HG03457 (cell line): ENCODE data around the gene SHFL.

ENCODE experiments used
- ATAC-seq: cut with Tn5 transposase; IDR thresholded peaks from one replicate; pipeline ENCODE4 v1.9.1; 2021; ENCODE audit warnings: moderate number of reproducible peaks; ENCODE audit not compliant: unreplicated experiment

SHFL gene

GRCh38 chr19:10087296-10088061 lies 1.4 kb downstream of the SHFL start:
- no peak for ATAC-seq

DNA sequence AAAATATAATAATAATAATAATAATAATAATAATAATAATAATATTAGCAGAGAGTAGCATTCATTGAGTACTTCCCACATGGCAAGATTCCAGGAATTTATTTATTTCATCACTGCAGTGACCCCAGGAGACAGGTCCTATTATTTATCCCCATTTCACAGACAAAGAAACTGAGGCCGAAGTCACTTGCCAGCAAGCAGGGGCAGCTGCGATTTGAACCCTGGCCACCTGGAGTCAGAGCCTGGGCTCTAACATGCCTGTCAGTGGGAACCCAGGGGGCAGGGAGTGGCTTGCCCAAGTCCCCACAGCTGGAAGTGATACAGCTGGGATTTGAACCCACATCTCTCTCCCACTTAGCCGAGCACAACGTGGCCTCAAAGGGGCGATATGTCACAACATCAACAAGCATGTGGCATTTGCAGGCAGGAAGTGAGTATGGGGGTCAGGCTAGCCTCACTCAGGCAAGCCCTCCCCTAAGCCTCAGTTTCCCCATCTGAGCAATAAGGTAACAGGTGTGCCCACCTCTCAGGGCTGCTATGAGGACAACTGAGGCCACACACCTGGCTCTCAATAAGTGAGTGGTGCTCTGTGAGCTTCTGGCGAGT lies 2.9 kb downstream of the SHFL start:
- no peak for ATAC-seq

- ATAC-seq = no peak
Observed at GRCh38 chr19:10089801-10090375, 3.8 kb downstream of the SHFL start.

DNA sequence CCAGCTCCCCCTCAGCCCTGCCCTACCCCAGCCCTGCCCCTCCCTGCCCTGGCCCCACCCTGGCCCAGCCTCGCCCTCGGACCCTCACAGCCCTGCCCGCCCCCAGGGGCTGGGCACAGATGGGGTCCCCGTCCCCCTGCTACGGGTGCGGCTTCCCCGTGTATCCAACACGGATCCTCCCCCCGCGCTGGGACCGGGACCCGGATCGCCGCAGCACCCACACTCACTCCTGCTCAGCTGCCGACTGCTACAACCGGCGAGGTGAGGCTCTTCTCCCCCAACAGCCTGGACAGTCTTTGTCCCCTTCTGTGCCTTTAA lies 5.2 kb downstream of the SHFL start:
- no peak for ATAC-seq

DNA sequence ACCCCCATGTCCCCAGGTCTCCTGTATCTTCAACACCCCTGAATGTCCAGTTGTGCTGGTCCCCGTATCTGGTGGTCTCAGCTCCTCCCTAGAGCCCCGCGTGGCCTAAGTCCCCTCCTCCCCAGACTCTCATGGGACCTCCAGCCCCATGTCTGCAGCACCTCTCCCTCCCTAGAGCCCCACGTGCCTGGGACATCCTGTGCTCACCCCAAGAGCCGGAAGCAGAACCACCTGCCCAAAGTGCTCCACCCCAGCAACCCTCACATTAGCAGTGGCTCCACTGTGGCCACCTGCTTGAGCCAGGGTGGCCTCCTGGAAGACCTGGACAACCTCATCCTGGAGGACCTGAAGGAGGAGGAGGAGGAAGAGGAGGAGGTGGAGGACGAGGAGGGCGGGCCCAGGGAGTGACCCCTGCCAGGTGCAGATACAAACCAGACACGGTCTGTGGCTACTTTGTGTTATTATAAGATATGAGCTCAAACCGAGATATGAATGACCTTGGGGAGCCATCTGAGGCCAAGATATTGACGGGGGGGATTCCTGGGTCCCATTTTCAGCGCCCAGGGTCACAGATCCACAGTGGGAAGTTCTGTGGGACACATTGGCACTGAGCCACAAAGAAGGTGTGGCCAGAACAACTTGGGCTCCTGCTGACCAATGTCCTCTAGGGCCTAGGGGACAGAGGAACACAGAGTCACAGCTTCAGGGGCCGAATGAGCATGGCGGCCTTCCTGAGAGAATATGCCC lies 6.0 kb downstream of the SHFL start:
- ATAC-seq = no peak

DNA sequence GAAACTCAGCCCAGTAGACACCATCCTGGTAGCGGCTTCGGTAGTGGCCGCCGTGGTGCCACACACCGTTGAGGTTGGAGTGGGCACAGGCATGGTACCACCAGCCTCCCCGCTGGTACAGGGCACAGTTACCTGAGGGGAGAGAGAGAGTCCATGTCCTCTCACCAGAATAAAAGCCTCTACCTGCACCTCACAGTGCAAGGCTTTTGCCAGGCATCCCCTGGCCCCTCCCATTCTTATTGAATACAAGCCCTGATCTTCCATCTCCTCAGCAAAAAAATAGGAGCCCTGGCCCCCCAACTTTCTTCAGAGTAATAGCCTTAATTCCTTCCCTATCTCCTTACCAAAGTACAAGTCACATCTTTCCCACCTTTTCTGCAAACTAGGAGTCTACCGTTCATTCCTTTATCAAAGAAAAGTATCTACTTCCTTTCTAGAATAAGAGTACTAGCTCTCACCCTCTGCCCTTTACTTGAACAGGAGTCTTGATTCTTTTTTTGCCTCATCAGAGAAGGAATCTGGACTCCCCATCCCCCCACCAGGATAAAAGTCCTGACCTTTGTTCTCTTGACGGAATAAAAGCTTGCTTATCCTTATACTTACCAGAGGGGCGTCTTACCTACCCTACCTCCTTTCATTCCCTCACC lies 6.7 kb downstream of the SHFL start:
- ATAC-seq = no peak

DNA sequence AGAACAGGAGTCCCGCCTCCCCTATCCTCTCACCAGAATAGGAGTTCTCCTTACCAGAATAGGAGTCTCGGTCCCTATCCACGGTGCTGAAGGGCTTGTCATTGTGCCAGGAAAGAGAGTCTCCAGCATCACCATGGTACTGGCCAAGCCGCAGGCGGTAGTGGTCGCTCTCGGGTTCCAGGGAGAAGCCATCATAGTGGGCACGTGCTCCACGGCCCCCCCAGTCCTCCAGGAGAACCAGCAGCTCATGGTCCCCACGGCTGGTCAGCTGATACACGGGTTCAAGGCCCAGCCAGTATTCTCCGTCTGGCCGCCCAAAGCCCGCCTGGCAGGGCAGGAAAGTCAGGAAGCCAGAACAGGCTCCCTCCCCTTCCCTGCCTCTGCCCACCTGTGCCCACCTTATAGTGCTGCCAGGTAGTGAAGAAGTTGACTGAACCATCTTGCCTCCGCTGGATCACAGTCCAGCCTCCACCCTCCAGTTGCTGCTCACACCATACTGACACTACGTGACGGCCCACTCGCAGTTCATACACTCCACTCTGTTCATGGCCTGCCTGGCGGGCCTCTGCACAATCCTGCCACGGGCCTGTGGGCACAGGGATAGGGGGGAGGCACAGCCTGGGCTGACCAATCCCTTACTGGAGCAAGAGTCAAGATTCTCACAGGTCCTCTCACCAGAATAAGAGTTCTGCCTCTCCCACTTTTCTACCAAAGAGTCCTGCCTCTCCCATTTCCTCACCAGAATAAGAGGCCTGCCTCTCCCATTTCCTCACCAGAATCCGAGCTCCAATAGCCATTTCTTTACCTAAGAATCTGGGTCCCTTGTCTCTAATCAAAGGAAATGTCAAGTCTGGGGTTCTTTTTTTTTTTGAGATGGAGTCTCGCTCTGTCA lies 7.4 kb downstream of the SHFL start:
- no peak for ATAC-seq

- ATAC-seq = no peak
Observed at GRCh38 chr19:10095622-10095947, 9.5 kb downstream of the SHFL start.

GRCh38 chr19:10095948-10096614 lies 10.0 kb downstream of the SHFL start:
- peak; percentile 39 for ATAC-seq

DNA sequence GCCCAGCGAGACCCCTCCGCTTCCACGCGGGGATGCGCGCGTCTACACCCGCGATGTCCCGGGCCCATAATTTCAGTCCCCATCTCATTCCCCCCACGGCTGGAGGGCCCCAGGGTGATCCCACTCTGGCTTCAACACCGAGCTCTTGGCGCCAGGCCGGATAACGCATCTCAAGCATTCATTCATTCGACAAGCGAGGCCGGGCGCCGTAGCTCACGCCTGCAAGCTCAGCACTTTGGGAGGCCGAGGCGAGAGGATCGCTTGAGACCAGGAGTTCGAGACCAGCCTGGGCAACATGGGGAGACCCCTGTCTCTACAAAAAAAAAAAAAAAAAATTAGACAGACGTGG lies 10.5 kb downstream of the SHFL start:
- ATAC-seq = no peak

- no peak for ATAC-seq
Observed at GRCh38 chr19:10100163-10100785, 14.2 kb downstream of the SHFL start.

- no peak for ATAC-seq
Observed at GRCh38 chr19:10102787-10103236, 16.7 kb downstream of the SHFL start.

DNA sequence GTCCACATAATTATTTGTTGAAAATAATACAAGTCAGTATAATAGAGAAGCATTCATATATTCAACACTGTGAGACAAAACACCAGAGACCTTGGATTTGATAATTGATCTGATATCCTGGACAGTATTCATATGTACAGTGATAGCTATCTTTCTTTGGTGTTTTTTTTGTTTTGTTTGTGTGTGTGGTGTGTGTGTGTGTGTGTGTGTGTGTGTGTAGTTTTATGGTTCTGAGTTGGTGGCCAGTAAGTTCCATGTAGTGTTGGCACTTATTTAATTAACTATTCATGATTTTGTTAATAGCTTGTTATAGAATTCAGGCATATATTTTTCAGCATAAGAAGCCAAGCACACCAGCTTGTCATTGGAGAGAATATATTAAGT lies 18.0 kb downstream of the SHFL start:
- no peak for ATAC-seq

DNA sequence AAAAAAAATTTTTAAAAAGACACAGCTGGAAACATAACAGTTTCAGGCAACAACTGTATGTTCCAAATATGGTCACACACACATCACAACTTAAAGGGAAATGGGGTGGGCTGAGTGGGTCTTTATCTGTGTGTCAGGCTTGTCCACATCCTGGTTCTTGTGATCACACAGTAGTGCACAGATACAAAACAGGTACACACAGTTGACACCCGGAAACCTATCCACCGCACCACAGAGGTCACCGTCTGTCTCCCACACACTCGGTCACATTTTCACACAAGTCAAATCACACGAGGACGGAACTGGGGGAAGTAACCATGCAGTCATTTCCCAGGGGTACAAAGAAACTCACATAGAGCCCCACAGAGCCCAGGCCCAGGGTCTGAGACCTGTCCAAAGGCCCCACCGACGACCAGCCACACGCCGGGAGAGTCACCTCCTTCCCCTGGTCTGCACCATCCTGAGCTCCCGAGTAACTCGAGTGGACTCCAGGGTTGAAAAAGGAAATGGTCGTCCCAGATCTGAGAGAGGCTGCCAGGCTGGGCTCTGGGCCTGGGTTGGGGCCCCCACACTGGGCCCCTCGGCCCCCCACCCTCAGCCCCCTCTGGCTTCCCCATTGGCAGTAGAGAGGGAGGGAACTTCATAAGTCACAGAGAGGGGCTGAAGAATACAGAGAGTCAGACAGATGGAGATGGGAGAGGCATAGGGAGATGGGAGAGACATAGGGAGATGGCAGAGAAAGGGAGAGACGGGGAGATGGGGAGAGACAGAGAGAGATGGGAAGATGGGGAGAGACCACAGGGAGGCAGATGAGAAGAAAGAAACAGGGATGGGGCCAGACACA lies 18.8 kb downstream of the SHFL start:
- peak; percentile 37 for ATAC-seq

DNA sequence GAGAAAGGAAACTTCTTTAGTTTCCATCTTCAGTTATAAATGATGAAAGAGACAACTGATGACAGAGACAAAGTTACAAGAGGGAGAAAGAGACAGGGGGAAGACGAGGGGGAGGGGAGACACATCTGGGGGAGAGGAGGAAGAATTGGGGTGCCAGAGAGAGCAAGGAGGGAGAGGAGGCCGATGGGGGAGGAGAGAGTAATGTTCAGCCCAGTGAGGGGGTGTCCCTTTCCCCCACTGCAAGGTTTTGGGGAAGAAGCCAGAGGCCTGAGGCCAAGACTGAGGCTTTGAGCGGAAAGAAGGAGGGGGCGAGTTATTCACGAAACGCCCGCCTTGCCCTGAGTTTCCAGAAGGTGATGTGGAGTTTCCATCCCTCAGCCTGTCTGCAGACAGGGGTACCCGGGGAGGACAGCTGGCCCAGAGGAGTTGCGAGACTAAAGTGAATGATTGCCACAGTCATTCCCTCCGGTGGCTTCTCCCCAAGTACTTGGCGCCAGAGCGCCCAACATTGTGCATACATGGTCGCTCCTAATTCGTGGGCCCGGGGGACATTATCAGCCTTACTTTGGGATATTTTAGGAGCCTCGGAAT lies 19.5 kb downstream of the SHFL start:
- ATAC-seq = peak; percentile 20

GRCh38 chr19:10106100-10106936 lies 20.2 kb downstream of the SHFL start, which contains the start of gene PPAN:
Gene PPAN (plus strand): TSS chr19:10106362. CDS start chr19:10106395, 33 bp downstream.
- ATAC-seq = peak; percentile 40

DNA sequence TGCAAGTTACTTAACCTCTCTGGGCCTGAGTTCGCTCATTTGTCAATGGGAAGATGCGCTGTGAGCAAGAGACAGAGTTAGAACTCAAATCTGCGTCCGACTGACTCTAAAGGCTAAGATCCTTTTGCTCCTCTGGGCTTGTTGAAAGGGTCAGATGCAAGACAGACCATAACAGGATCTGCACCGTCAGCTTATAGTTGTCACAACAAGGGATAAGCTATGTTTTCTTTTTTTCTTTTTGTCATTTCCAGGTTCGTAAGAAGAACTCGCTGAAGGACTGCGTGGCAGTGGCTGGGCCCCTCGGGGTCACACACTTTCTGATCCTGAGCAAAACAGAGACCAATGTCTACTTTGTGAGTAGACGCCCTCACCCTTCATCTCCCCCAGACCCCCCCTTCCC lies 21.1 kb downstream of the SHFL start:
- no peak for ATAC-seq
